ENCODE measurements around the gene MGAT4B. TPM values are rescaled to one million over a fixed set of nuclear protein-coding genes. Genes with fewer than 3 reads are reported as not detected.

Gene MGAT4B
- total RNA-seq, 1 donor from 2014 or later: 163 TPM

DNA sequence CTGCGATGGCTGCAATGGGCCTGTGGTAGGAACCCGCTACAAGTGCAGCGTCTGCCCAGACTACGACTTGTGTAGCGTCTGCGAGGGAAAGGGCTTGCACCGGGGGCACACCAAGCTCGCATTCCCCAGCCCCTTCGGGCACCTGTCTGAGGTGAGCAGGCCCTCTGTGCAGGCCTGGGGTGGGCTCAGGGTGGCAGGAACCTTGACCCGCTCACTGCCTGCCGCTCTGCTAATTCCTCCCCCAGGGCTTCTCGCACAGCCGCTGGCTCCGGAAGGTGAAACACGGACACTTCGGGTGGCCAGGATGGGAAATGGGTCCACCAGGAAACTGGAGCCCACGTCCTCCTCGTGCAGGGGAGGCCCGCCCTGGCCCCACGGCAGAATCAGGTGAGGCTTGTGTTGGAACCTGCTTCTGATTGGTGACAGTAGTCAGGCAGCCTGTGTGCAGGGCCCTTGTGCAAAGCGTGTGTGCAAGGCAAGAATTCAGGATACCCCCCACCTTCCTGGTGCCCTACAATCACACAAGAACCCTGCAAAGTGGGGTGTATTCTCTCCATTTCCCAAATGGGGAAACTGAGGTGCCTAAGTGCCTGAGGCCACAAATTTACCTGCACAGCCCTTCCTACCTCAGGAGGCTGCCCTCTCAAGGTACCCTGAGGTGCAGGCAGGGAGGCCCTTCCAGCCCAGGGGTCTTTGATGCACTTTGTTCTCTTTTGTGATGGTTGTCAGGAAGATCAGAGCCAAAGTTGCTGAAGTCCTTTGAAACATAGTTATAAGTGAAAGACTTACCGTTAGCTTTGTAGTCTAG lies 17.5 kb upstream of the MGAT4B start:
- peaks cover 17% of the 10 kb centered on the region for H3K27me3 Mint-ChIP-seq (ENCODE audit: unreplicated experiment)
- TF ChIP-seq, protein P1, sequence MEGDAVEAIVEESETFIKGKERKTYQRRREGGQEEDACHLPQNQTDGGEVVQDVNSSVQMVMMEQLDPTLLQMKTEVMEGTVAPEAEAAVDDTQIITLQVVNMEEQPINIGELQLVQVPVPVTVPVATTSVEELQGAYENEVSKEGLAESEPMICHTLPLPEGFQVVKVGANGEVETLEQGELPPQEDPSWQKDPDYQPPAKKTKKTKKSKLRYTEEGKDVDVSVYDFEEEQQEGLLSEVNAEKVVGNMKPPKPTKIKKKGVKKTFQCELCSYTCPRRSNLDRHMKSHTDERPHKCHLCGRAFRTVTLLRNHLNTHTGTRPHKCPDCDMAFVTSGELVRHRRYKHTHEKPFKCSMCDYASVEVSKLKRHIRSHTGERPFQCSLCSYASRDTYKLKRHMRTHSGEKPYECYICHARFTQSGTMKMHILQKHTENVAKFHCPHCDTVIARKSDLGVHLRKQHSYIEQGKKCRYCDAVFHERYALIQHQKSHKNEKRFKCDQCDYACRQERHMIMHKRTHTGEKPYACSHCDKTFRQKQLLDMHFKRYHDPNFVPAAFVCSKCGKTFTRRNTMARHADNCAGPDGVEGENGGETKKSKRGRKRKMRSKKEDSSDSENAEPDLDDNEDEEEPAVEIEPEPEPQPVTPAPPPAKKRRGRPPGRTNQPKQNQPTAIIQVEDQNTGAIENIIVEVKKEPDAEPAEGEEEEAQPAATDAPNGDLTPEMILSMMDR (IDR thresholded peaks at IDR 0.05; ENCODE audit: unreplicated experiment): no peak
- no peaks in the 10 kb centered on the region for H3K9me3 Mint-ChIP-seq (ENCODE audit: unreplicated experiment)
- H3K4me3 Mint-ChIP-seq (ENCODE audit: unreplicated experiment): peak overlapping the region; percentile 72
- no peak overlapping the region for H3K27ac Mint-ChIP-seq (ENCODE audit: unreplicated experiment)
- DNase-seq (ENCODE audit: low spot score): no peak
- peaks cover 24% of the 10 kb centered on the region for H3K4me1 Mint-ChIP-seq (ENCODE audit: unreplicated experiment)
- H3K36me3 Mint-ChIP-seq (ENCODE audit: low read depth, unreplicated experiment): peaks cover 48% of the 10 kb centered on the region

GRCh38 chr5:179822444-179822990 lies 15.9 kb upstream of the MGAT4B start:
- peak overlapping the region; percentile 48 for H3K27ac Mint-ChIP-seq (ENCODE audit: unreplicated experiment)
- H3K36me3 Mint-ChIP-seq (ENCODE audit: low read depth, unreplicated experiment): peaks cover 38% of the 10 kb centered on the region
- no peaks in the 10 kb centered on the region for H3K9me3 Mint-ChIP-seq (ENCODE audit: unreplicated experiment)
- H3K4me1 Mint-ChIP-seq (ENCODE audit: unreplicated experiment): peaks cover 14% of the 10 kb centered on the region
- H3K4me3 Mint-ChIP-seq (ENCODE audit: unreplicated experiment): peak overlapping the region; percentile 95
- peaks cover 17% of the 10 kb centered on the region for H3K27me3 Mint-ChIP-seq (ENCODE audit: unreplicated experiment)
- TF ChIP-seq, protein P1 (IDR thresholded peaks at IDR 0.05; ENCODE audit: unreplicated experiment): no peak
- DNase-seq (ENCODE audit: low spot score): no peak

DNA sequence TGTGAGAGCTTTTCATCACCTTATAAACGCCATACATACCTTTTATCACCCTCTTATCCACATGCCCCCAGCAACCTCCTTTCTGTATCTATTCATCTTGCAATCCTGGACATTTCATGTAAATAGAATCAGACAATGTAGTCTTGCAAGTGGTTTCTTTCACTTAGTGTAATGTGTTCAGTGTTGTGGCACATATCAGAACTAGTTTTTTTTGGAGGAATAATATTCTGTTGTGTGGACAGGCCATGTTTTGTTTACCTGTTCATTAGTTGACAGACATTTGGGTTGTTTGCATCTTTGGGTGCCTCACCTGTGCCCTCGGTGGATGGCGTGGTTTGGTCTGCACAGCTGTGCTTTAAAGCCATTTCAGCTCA lies 15.4 kb upstream of the MGAT4B start:
- Mint-ChIP-seq H3K36me3 (ENCODE audit: low read depth, unreplicated experiment) (peaks cover 35% of the 10 kb centered on the region), H3K9me3 (ENCODE audit: unreplicated experiment) (no peaks in the 10 kb centered on the region), H3K4me1 (ENCODE audit: unreplicated experiment) (peaks cover 14% of the 10 kb centered on the region), H3K27ac (ENCODE audit: unreplicated experiment) (no peak overlapping the region), H3K4me3 (ENCODE audit: unreplicated experiment) (peak overlapping the region; percentile 95), H3K27me3 (ENCODE audit: unreplicated experiment) (peaks cover 17% of the 10 kb centered on the region)
- TF ChIP-seq, protein P1 (IDR thresholded peaks at IDR 0.05; ENCODE audit: unreplicated experiment): no peak
- no peak for DNase-seq (ENCODE audit: low spot score)

GRCh38 chr5:179821298-179822058 lies 14.8 kb upstream of the MGAT4B start:
- peak; percentile 86 for DNase-seq (ENCODE audit: low spot score)
- peaks cover 14% of the 10 kb centered on the region for H3K4me1 Mint-ChIP-seq (ENCODE audit: unreplicated experiment)
- peaks cover 30% of the 10 kb centered on the region for H3K36me3 Mint-ChIP-seq (ENCODE audit: low read depth, unreplicated experiment)
- peak overlapping the region; percentile 95 for H3K4me3 Mint-ChIP-seq (ENCODE audit: unreplicated experiment)
- H3K27me3 Mint-ChIP-seq (ENCODE audit: unreplicated experiment): peaks cover 17% of the 10 kb centered on the region
- no peaks in the 10 kb centered on the region for H3K9me3 Mint-ChIP-seq (ENCODE audit: unreplicated experiment)
- peak overlapping the region; percentile 88 for H3K27ac Mint-ChIP-seq (ENCODE audit: unreplicated experiment)
- TF ChIP-seq, protein P1 (IDR thresholded peaks at IDR 0.05; ENCODE audit: unreplicated experiment): no peak
